ENCODE results near the gene NRTN.

NRTN gene

GRCh38 chr19:5817218-5817617 lies 12.4 kb downstream of the NRTN start:
- DNase-seq = no peak

DNA sequence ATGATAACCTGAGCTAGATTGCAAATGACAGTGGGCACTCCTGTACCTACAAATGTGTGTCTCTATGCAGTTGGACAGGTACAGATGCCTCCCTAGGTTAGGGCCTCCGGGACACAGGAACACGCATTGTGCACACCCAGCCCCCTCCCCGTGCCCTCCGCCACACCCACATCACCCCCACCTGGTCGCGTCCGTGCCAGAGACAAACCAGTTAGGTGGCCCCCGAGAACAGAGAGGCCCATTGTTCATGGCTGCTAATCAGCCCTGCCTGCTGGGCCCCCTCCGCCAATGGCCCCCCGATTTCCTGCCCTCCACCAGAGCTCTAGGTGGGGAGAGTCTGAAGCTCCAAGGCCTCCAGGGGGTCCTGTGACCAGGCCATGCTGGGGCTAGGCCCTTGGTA lies 13.7 kb downstream of the NRTN start:
- no peak for DNase-seq

- DNase-seq = no peak
Observed at GRCh38 chr19:5820785-5821184, 15.9 kb downstream of the NRTN start.

- no peak for DNase-seq
Observed at GRCh38 chr19:5821521-5822180, 16.8 kb downstream of the NRTN start.

GRCh38 chr19:5822181-5822844 lies 17.4 kb downstream of the NRTN start:
- no peak for DNase-seq

- DNase-seq = no peak
Observed at GRCh38 chr19:5823579-5824281, 18.9 kb downstream of the NRTN start.

DNA sequence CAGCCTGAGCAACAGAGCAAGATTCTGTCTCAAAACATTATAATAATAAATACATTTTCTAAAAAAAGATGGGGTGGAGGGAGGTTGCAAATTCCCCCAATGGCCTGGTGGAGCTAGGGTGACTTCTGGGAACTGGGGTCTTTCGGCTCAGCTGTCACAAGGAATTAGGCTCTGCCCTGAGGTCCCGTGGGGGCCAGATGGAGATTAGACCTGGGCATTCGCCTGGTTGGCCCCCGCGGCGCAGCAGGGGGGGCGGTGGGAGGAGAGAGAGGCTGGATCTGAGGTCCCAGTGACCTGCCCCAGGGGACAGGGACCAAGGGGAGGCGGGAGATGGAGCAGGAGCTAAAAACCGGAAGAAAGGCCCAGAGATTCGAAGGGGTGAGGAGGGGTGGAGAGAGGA lies 19.9 kb downstream of the NRTN start:
- no peak for DNase-seq

GRCh38 chr19:5825178-5825577 lies 20.3 kb downstream of the NRTN start:
- no peak for DNase-seq

DNA sequence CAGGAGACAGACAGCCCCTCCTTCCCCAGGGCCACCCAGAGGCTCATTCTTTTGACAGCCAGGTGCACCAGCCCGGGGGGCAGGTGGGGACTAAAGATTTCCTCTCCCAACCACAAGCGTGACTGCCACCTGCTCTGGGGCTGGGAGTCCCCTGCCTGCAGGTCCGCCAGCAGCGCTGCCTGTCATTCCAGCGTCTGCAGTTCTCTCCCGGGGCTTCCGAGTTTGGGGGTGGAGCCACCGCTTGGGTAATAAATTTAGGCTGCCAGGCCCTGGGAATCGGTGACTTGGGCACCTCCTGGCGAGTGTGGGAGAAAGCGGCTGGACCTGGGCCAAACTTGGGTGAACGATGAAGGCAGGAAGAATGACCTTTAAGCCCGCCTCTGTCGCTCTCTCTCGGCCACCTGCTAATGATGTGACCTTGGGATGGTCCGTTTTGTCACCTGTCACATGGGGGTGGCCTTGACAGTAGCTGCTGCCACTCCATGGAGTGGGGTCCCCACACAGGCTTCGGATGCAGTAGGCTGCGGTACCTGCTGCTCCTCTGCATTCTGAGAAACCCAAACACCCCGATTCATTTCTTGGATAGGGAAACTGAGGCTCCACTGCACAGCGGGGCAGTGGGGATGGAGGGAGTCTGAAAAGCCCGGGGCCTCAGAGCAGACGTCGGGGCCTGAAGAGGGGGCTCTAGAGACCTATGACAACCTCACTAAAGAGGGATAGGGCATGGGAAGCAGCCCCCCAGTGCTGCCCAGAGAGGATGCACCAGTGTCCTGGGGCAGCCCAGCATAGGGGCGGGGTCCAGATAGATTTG lies 21.9 kb downstream of the NRTN start:
- peak; percentile 7 for DNase-seq

DNA sequence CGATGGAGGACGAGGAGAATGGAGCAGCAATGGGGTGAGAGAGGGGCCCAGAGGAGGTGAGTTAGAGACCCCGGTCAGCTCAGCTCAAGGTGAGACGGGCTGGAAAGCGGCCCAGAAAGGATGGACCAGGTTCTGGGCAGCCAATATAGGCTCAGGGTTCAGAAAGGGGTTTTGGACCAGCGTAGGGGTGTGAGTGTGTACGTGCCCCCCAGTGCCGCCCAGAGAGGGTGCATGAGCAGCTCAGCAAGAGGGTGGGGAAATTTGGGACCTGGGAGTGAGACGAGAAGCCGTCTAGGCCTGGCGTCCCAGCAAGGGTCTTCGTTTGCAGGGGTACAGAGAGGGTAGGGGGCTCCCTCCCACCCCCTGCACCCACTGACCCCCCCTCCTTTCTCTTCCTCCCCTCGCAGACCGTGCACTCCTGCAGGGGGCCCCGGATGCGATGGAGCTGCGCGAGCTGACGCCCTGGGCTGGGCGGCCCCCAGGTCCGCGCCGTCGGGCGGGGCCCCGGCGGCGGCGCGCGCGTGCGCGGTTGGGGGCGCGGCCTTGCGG lies 22.5 kb downstream of the NRTN start:
- no peak for DNase-seq

- DNase-seq = peak; percentile 94
Observed at GRCh38 chr19:5827891-5828660, 23.2 kb downstream of the NRTN start.

DNA sequence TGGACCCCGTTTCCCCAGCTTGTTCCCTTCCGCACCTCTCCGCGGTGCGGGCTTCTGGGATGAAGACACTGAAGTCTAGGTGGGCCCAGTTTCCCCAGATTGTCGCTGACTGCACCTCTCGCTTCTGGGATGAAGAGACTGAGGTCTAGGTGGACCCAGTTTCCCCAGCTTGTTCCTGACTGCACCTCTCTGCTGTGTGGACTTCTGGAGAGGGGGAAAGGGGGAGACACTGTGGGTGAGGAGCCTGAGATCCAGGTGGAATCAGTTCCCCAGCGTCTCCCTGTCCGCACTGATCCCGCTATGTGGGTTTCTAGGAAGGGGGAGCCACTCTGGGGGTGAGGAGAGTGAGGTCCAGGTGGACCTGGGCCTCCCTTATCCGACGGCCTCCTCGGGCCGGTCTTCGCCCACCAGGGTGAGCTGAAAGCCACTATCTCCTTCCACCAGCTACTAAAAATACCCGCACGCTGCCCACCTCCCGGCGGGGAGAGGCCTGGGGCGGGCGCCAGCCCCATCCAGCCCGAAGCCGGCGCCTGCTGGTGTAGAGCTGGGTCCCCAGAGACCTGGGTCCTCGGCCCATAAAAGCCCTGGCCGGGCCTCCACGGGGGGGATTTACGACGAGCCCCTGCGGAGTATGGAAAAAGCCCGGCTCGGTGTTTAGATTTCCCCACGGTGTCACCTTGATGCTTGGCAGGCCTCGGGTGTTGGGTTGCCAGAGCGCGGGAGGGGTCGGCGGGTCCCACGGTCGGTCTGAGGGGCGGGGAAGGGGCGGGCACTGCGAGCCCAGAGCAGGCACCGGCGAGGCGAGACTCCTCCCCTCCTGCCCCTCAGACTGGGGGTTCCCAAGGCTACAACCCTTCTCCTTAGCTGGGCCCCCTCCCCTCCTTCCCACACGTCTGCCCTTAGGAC lies 24.0 kb downstream of the NRTN start:
- DNase-seq = peak; percentile 11

GRCh38 chr19:5829567-5830310 lies 24.9 kb downstream of the NRTN start:
- no peak for DNase-seq

DNA sequence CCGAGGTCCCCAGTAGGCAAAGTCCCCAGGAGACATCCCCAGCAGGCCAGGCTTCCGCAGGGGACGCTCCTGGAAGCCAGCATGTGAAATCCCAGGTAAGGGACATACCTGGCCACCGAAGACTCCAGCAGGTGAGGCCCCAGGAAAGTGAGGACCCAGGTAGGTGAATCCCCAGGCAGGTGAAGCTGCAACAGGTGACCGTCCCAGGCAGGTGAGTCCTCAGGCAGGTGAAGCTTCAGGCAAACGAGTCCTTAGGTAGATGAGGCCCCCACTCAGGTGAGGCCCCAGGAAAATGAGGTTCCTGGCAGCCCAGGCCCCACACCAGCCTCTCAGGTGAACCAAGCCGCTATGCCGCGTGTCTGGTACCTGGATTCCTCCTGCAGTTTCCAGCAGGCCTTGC lies 26.3 kb downstream of the NRTN start:
- DNase-seq = no peak

DNA sequence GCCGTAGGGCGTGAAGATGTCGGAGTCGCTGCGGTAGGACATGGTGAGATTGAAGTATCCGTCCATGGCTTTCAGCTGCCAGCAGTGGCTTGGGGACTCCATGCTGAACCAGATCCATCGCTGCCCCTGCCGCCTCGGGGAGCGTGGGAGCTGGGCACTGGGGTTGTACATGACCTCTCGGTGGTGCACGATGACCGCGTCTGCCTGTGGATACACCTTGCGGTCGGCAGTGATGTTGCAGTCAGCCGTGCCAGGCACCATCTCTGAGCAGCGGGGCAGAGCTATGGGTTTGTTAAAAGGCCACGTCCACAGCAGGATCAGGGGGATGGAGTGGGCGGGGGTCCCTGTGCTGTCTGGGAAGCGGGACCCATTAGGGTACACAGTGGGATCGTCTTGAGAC lies 27.2 kb downstream of the NRTN start:
- no peak for DNase-seq

- no peak for DNase-seq
Observed at GRCh38 chr19:5832527-5833216, 27.8 kb downstream of the NRTN start.

DNA sequence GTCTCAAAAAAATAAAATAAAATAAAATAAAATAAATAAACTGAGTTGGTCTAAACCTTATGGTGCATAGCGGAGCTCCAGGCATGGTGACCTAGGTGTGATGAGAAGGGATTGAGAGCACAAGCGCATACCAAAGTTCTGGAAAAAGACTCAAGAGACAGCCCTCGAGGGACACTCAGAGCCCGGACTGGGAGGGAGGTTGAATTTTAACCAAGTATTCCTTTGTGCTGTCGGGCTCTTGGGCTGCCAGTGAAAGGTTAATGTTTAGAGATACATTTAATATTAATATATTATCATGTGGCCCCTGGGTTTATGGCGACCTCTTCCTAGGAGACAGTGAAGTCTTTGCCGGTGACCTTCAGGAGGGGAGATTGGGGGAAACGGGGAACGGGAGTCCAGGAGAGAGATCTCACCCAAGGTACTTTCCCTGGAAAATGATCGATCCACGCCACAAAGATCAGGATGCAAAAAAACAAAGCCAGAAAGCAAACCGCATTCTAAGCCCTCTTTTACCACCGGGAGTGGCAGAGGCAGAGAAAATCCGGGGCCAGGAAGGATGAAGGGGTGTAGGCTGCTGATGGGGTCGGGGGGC lies 33.0 kb downstream of the NRTN start:
- DNase-seq = no peak

DNA sequence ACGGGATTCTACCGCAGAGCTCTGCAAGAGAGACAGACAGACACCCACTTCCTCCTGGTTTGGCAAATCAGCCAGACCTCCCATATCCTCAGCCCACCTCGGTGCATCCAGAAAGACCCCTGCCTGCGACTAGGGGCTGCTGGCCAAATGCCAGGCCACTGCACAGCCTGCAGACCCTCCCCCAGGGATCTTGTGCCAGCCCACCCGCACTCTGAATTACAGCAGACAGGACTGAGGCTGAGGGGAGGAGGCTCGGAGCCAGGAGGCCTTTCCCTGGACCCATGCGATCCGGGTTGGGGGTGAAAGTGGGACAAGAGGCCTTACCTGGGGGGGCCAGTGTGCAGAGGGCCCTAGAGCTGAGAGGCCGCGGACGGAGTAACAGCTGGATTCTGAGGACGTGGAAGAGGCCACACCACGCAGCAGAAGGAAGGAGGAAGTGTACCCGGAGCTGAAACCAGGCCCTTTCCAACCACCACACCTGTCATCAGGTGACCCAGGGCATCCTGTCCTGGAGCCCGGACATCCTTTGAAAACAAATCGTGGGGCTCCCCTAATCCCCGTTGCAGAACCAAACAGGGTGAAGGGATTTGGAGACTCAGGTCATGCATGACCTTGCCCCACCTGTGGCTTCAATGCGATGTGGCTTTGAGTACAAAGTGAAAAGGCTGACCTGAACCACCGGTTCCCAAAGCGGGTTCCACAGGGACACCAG lies 33.6 kb downstream of the NRTN start:
- no peak for DNase-seq
